Natural killer cell (primary cell): ENCODE measurements around the gene S100A9. TPM values are rescaled to one million over a fixed set of nuclear protein-coding genes. Genes with fewer than 3 reads are reported as not detected.

ENCODE experiments used
- ATAC-seq, 3 donors: fragments of 150-1000 bp in 2 of 3; fragments of 200-7000 bp in 1 of 3; cut with Tn5 transposase; 1 replicate in 1 of 3; 2 replicates in 2 of 3; pipeline ENCODE4 v1.10.0; 2021; ENCODE audit warnings: mild to moderate bottlenecking in 2 of 3, moderate library complexity in 2 of 3
- DNase-seq, 2 donors: peaks; one replicate each; pipeline versions ENCODE4 v3.0.0 to v3.0.0-alpha.2; 2013 to 2021; ENCODE audit warnings: mixed read lengths in 1 of 2
- H3K27ac ChIP-seq: one replicate; pipeline ENCODE4 v1.5.1; 2013; ENCODE audit warnings: mild to moderate bottlenecking, low read length
- H3K27me3 ChIP-seq: one replicate; pipeline ENCODE4 v1.6.1; 2013; ENCODE audit warnings: low read length; ENCODE audit not compliant: control insufficient read depth, insufficient read depth
- H3K36me3 ChIP-seq: one replicate; pipeline ENCODE4 v1.6.1; 2013; ENCODE audit warnings: low read length; ENCODE audit not compliant: control insufficient read depth, insufficient read depth
- H3K4me1 ChIP-seq: one replicate; pipeline ENCODE4 v1.6.1; 2013; ENCODE audit warnings: low read length; ENCODE audit not compliant: control insufficient read depth, insufficient read depth
- H3K4me3 ChIP-seq: one replicate; pipeline ENCODE4 v1.5.1; 2013; ENCODE audit warnings: low read length
- H3K9me3 ChIP-seq: one replicate; pipeline ENCODE4 v1.6.1; 2013; ENCODE audit warnings: low read length; ENCODE audit not compliant: control insufficient read depth, insufficient read depth
- H3K27ac Mint-ChIP-seq, 2 donors: one replicate each; pipeline ENCODE4 v1.8.0; 2022; ENCODE audit warnings: mild to moderate bottlenecking in 2 of 2, mixed read lengths in 2 of 2, moderate library complexity in 1 of 2
- H3K27me3 Mint-ChIP-seq, 2 donors: one replicate each; pipeline ENCODE4 v1.8.0; 2022; ENCODE audit warnings: low read depth in 2 of 2, mixed read lengths in 2 of 2
- H3K36me3 Mint-ChIP-seq: one replicate; pipeline ENCODE4 v1.8.0; 2022; ENCODE audit warnings: mixed read lengths
- H3K4me1 Mint-ChIP-seq, 2 donors: one replicate each; pipeline ENCODE4 v1.8.0; 2022; ENCODE audit warnings: mixed read lengths in 2 of 2
- H3K4me3 Mint-ChIP-seq: one replicate; pipeline ENCODE4 v1.8.0; 2022; ENCODE audit warnings: mild to moderate bottlenecking, moderate library complexity, mixed read lengths
- H3K9me3 Mint-ChIP-seq, 2 donors: one replicate each; pipeline ENCODE4 v1.8.0; 2022; ENCODE audit warnings: mixed read lengths in 2 of 2
- WGBS: methylation state at CpG from one replicate; pipeline ENCODE4 v1.1.7; 2013; ENCODE audit warnings: missing lambda C conversion rate; ENCODE audit not compliant: insufficient coverage; 5-methylcytosine and 5-hydroxymethylcytosine counted together
- intact Hi-C: fragments of 100-400 bp; cut with micrococcal nuclease; formaldehyde crosslinking; loops from one replicate; pipeline ENCODE4 v1.14.2; 2022
- total RNA-seq, 4 donors: library from RNA; stranded (reverse); fragments of 120-200 nt in 1 of 4; gene quantifications; one replicate each; pipeline versions ENCODE4 v1.2.3 to v1.2.4, GENCODE V29; 2013 to 2022
- TF ChIP-seq, protein P1 (sequence below): fragments of 200-600 bp; IDR thresholded peaks from one replicate; pipeline ENCODE4 v1.8.0; 2022; ENCODE audit warnings: antibody characterized with exemption

Gene S100A9
- total RNA-seq, 3 donors from 2014 or later (not counting 1 experiment from before 2014, with no cell fraction given): 13.1 to 334 (median 116) TPM

- WGBS: 83% methylated on average over 11 of the region's 12 CpGs
- Mint-ChIP-seq H3K4me1 (no peaks in the 10 kb centered on the region), H3K9me3 (no peaks in the 10 kb centered on the region), H3K4me3 (no peak overlapping the region), H3K27me3 (peaks cover 9 to 20% of the 10 kb centered on the region in 2 donors), H3K27ac (no peak overlapping the region), H3K36me3 (no peaks in the 10 kb centered on the region)
- no peak for ATAC-seq
- Histone ChIP-seq H3K27ac (no peak overlapping the region), H3K9me3 (no peaks in the 10 kb centered on the region), H3K36me3 (no peaks in the 10 kb centered on the region), H3K4me1 (no peaks in the 10 kb centered on the region), H3K4me3 (no peak overlapping the region), H3K27me3 (no peaks in the 10 kb centered on the region)
- no peak for DNase-seq
- TF ChIP-seq, protein P1, sequence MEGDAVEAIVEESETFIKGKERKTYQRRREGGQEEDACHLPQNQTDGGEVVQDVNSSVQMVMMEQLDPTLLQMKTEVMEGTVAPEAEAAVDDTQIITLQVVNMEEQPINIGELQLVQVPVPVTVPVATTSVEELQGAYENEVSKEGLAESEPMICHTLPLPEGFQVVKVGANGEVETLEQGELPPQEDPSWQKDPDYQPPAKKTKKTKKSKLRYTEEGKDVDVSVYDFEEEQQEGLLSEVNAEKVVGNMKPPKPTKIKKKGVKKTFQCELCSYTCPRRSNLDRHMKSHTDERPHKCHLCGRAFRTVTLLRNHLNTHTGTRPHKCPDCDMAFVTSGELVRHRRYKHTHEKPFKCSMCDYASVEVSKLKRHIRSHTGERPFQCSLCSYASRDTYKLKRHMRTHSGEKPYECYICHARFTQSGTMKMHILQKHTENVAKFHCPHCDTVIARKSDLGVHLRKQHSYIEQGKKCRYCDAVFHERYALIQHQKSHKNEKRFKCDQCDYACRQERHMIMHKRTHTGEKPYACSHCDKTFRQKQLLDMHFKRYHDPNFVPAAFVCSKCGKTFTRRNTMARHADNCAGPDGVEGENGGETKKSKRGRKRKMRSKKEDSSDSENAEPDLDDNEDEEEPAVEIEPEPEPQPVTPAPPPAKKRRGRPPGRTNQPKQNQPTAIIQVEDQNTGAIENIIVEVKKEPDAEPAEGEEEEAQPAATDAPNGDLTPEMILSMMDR: no peak
- intact Hi-C loops: no loop called here
Measured at GRCh38 chr1:153364766-153365666, 7.4 kb downstream of the S100A9 start.

GRCh38 chr1:153365696-153366095 is 8.0 kb downstream of the S100A9 start:
- no peaks in the 10 kb centered on the region for H3K36me3 ChIP-seq
- no peaks in the 10 kb centered on the region for H3K27me3 ChIP-seq
- Mint-ChIP-seq H3K4me1 (no peaks in the 10 kb centered on the region), H3K4me3 (no peak overlapping the region), H3K36me3 (no peaks in the 10 kb centered on the region), H3K9me3 (no peaks in the 10 kb centered on the region), H3K27me3 (peaks cover 12 to 27% of the 10 kb centered on the region in 2 donors), H3K27ac (no peak overlapping the region)
- H3K4me1 ChIP-seq: no peaks in the 10 kb centered on the region
- TF ChIP-seq, protein P1: no peak
- H3K27ac ChIP-seq: no peak overlapping the region
- no peak overlapping the region for H3K4me3 ChIP-seq
- DNase-seq: no peak
- intact Hi-C loops: no loop called here
- WGBS: 89% methylated on average over 8 of the region's 8 CpGs
- H3K9me3 ChIP-seq: no peaks in the 10 kb centered on the region
- ATAC-seq: no peak

DNA sequence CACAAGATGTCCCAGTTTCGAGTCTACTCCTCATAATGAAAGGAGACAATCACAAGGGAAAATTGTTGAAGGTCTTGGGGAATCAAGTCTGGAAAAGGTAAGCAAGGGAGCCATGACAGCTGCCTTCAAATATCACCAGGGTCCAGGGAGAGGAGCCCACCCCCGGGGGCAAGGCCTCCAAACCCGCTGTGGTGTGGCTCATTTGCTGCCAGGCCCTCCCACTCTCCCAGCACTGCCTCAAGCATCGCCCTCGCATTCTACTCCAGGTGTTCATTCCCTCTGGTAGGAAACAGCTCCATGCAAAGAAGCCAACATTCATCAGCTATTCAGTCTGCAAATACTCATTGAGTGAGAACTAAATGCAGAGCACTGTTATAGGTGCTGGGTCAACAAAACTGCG is 8.6 kb downstream of the S100A9 start:
- Histone ChIP-seq H3K4me3 (no peak overlapping the region), H3K4me1 (no peaks in the 10 kb centered on the region), H3K27me3 (no peaks in the 10 kb centered on the region), H3K9me3 (no peaks in the 10 kb centered on the region), H3K27ac (no peak overlapping the region), H3K36me3 (no peaks in the 10 kb centered on the region)
- Mint-ChIP-seq H3K36me3 (no peaks in the 10 kb centered on the region), H3K27ac (no peak overlapping the region), H3K27me3 (peaks cover 12 to 32% of the 10 kb centered on the region in 2 donors), H3K4me1 (no peaks in the 10 kb centered on the region), H3K9me3 (no peaks in the 10 kb centered on the region), H3K4me3 (no peak overlapping the region)
- whole genome bisulfite sequencing: 77% methylated on average over 5 of the region's 6 CpGs
- intact Hi-C loops: no loop called here
- ATAC-seq (no peak), DNase-seq (no peak)
- TF ChIP-seq, protein P1: no peak
